Endothelial cell of umbilical vein (primary cell): Measurements from ENCODE around the gene OPCML. TPM values are rescaled to one million over a fixed set of nuclear protein-coding genes. Genes with fewer than 3 reads are reported as not detected.

Source experiments
- BruUV-seq: library from RNA; stranded (reverse); fragments of 400-500 nt; replicated peaks from 2 replicates; lab custom pipeline; 2021; lab: Mats Ljungman, UMichigan
- CTCF ChIA-PET: fragments of 300-600, 350-600 bp; sonication (Branson Sonifier 250); formaldehyde crosslinking; loops from one replicate; lab custom pipeline; 2021; ENCODE audit warnings: antibody characterized with exemption, inconsistent platforms; lab: Charles Lee
- POLR2A ChIA-PET: fragments of 300-600, 350-600 bp; sonication (Branson Sonifier 250); formaldehyde crosslinking; loops from one replicate; lab custom pipeline; 2021; ENCODE audit warnings: antibody characterized with exemption, inconsistent platforms; lab: Charles Lee
- DNase-seq: peaks from one replicate; pipeline ENCODE4 v3.0.0-alpha.2; 2011; ENCODE audit warnings: low read depth, low spot score
- FAIRE-seq: peaks from 2 replicates; lab custom pipeline; 2011; peaks lifted over from hg19 to GRCh38; lab: Jason Lieb, UNC
- H2AFZ ChIP-seq: 2 replicates; pipeline ENCODE4 v1.6.0; 2012; ENCODE audit warnings: low read depth, low read length, control low read depth, inconsistent platforms
- H3K27ac ChIP-seq: 2 replicates; pipeline ENCODE4 v1.5.1; 2011; ENCODE audit warnings: low read depth, mild to moderate bottlenecking, control low read depth, low read length, moderate library complexity; ENCODE audit not compliant: insufficient read depth
- H3K27me3 ChIP-seq, 2 experiments: 2 replicates each; pipeline versions ENCODE4 v1.6.0 to v1.6.1; 2011; ENCODE audit warnings: low read length in 2 of 2, mixed read lengths in 1 of 2; ENCODE audit not compliant: control insufficient read depth in 2 of 2, insufficient read depth in 2 of 2
- H3K36me3 ChIP-seq, 2 experiments: 2 replicates in 1 of 2; 3 replicates in 1 of 2; pipeline ENCODE4 v1.5.1; 2011; ENCODE audit warnings: low read length in 2 of 2, mild to moderate bottlenecking in 1 of 2, moderate library complexity in 1 of 2; ENCODE audit not compliant: control insufficient read depth in 2 of 2, insufficient read depth in 2 of 2; ENCODE audit errors: extremely low read depth in 1 of 2
- H3K4me1 ChIP-seq: 3 replicates; pipeline ENCODE4 v1.5.1; 2011; ENCODE audit warnings: mild to moderate bottlenecking, low read length; ENCODE audit not compliant: control insufficient read depth, insufficient read depth; ENCODE audit errors: extremely low read depth
- H3K4me2 ChIP-seq: 2 replicates; pipeline ENCODE4 v1.6.1; 2011; ENCODE audit warnings: low read length, control low read depth, mixed read lengths; ENCODE audit not compliant: insufficient read depth
- H3K4me3 ChIP-seq, 3 experiments: fragments of 200-600 bp in 1 of 3; sonication (generic), shearing (Covaris generic) in 1 of 3; replicated peaks in 1 of 3; 2 replicates each; pipeline ENCODE4 v1.5.1; 2011 to 2016; ENCODE audit warnings: control low read depth in 3 of 3, low read length in 3 of 3, mild to moderate bottlenecking in 2 of 3, inconsistent platforms in 1 of 3, low read depth in 1 of 3, moderate library complexity in 1 of 3; ENCODE audit not compliant: insufficient read depth in 1 of 3
- H3K79me2 ChIP-seq: 2 replicates; pipeline ENCODE4 v1.6.0; 2012; ENCODE audit warnings: low read length, inconsistent platforms; ENCODE audit not compliant: control insufficient read depth, insufficient read depth
- H3K9ac ChIP-seq: replicated peaks from 2 replicates; pipeline ENCODE3; 2011; ENCODE audit warnings: low read length, control low read depth; ENCODE audit not compliant: insufficient read depth; ENCODE audit errors: extremely low read depth
- H3K9me1 ChIP-seq: replicated peaks from 3 replicates; pipeline ENCODE4 v1.6.0; 2011; ENCODE audit warnings: mild to moderate bottlenecking, low read length; ENCODE audit not compliant: control insufficient read depth, insufficient read depth; ENCODE audit errors: extremely low read depth
- H3K9me3 ChIP-seq: replicated peaks from 2 replicates; pipeline ENCODE4 v1.5.1; 2012; ENCODE audit warnings: low read length, inconsistent platforms; ENCODE audit not compliant: control insufficient read depth, insufficient read depth
- H4K20me1 ChIP-seq: replicated peaks from 2 replicates; pipeline ENCODE3; 2011; ENCODE audit warnings: mild to moderate bottlenecking, low read length; ENCODE audit not compliant: control insufficient read depth, insufficient read depth; ENCODE audit errors: extremely low read depth
- CTCF ChIP-seq, 2 donors: IDR thresholded peaks; 1 replicate in 1 of 2; 2 replicates in 1 of 2; pipeline ENCODE4 v1.5.1; 2011; ENCODE audit warnings: low read length in 2 of 2, mild to moderate bottlenecking in 2 of 2, moderate library complexity in 2 of 2, control low read depth in 1 of 2, inconsistent platforms in 1 of 2, low read depth in 1 of 2; ENCODE audit not compliant: insufficient read depth in 1 of 2; ENCODE audit errors: extremely low read depth in 1 of 2
- EZH2 ChIP-seq: IDR thresholded peaks from 2 replicates; pipeline ENCODE4 v1.6.1; 2012; ENCODE audit warnings: borderline replicate concordance, low read depth, mild to moderate bottlenecking, moderate library complexity, low read length, inconsistent platforms; ENCODE audit not compliant: severe bottlenecking
- FOS ChIP-seq: IDR thresholded peaks from 2 replicates; pipeline ENCODE4 v1.6.1; 2011; ENCODE audit warnings: mild to moderate bottlenecking, low read length, moderate library complexity, borderline replicate concordance; ENCODE audit not compliant: insufficient read depth
- GATA2 ChIP-seq: IDR thresholded peaks from 2 replicates; pipeline ENCODE4 v1.7.0; 2011; ENCODE audit warnings: low read depth, mild to moderate bottlenecking, moderate library complexity, mixed read lengths, low read length; ENCODE audit not compliant: insufficient read length, insufficient read depth
- MAX ChIP-seq: IDR thresholded peaks from 2 replicates; pipeline ENCODE4 v1.6.1; 2011; ENCODE audit not compliant: insufficient read depth, insufficient read length
- MYC ChIP-seq: IDR thresholded peaks from one replicate; pipeline ENCODE4 v1.6.1; 2011; ENCODE audit warnings: mild to moderate bottlenecking, low read depth, low read length
- POLR2A ChIP-seq: IDR thresholded peaks from 2 replicates; pipeline ENCODE4 v1.6.1; 2012; ENCODE audit warnings: low read depth, mild to moderate bottlenecking, control low read depth, low read length
- POLR2AphosphoS5 ChIP-seq: IDR thresholded peaks from 2 replicates; pipeline ENCODE4 v1.6.1; 2012; ENCODE audit warnings: low read depth, mild to moderate bottlenecking, control low read depth, low read length, moderate library complexity; ENCODE audit not compliant: insufficient read depth
- dilution Hi-C: fragments of 300-500 bp; cut with MboI; formaldehyde crosslinking; loops from one replicate; pipeline ENCODE4 v1.15.0; 2019; ENCODE audit warnings: low sequenced_read_pairs; ENCODE audit not compliant: extremely low pct_ligation_motif_present
- intact Hi-C: fragments of 100-400 bp; cut with micrococcal nuclease; formaldehyde crosslinking; loops from one replicate; pipeline ENCODE4 v1.10.0; 2022
- polyA plus RNA-seq, 4 experiments: library from polyadenylated mRNA; depleted of rRNA in 3 of 4; stranded (reverse) in 3 of 4; unstranded in 1 of 4; fragments of >200 nt; gene quantifications; 2 replicates each; pipeline versions ENCODE4 v1.2.1 to v1.2.3, GENCODE V29; 2011 to 2012; ENCODE audit warnings: missing spikeins in 1 of 4
- total RNA-seq: library from RNA; stranded (reverse); gene quantifications from 2 replicates; pipeline ENCODE4 v1.2.3, GENCODE V29; 2021

The OPCML gene
- total and polyA plus RNA-seq, 2 donors (not counting 3 experiments of a cell fraction or from before 2014, with no cell fraction given): not detected

GRCh38 chr11:133366147-133366546 is 166.2 kb downstream of the OPCML start:
- ChIA-PET POLR2A (no interaction called here), CTCF (no interaction called here)
- dilution Hi-C loops (no loop called here), intact Hi-C loops (no loop called here)
- Histone ChIP-seq H3K4me3 (no peak overlapping the region), H3K4me1 (no peaks in the 10 kb centered on the region), H3K27ac (no peak overlapping the region), H3K9me1 (no peaks in the 10 kb centered on the region), H3K9ac (no peak overlapping the region), H3K4me2 (no peak overlapping the region), H3K27me3 (no peaks in the 10 kb centered on the region), H4K20me1 (no peaks in the 10 kb centered on the region), H3K36me3 (no peaks in the 10 kb centered on the region), H2AFZ (no peak overlapping the region), H3K9me3 (peaks cover 7% of the 10 kb centered on the region), H3K79me2 (no peaks in the 10 kb centered on the region)
- TF ChIP-seq EZH2: no peak
- no peak for TF ChIP-seq MAX
- no peak for TF ChIP-seq CTCF (IDR thresholded peaks at IDR 0.05; ENCODE audit: extremely low read depth in 1 of 2, insufficient read depth in 1 of 2, low read depth in 1 of 2, low read length in 2 of 2)
- FAIRE-seq: no peak
- DNase-seq: no peak
- no TSS peak for BruUV-seq

- Histone ChIP-seq H3K4me1 (no peaks in the 10 kb centered on the region), H3K9me3 (peaks cover 7% of the 10 kb centered on the region), H3K9ac (no peak overlapping the region), H3K4me3 (no peak overlapping the region), H2AFZ (no peak overlapping the region), H3K9me1 (no peaks in the 10 kb centered on the region), H3K4me2 (no peak overlapping the region), H3K36me3 (no peaks in the 10 kb centered on the region), H3K27ac (no peak overlapping the region), H4K20me1 (no peaks in the 10 kb centered on the region), H3K79me2 (no peaks in the 10 kb centered on the region), H3K27me3 (no peaks in the 10 kb centered on the region)
- ChIA-PET CTCF (no interaction called here), POLR2A (no interaction called here)
- intact Hi-C loops (no loop called here), dilution Hi-C loops (no loop called here)
- no TSS peak for BruUV-seq
- no peak for DNase-seq
- TF ChIP-seq CTCF (IDR thresholded peaks at IDR 0.05; ENCODE audit: extremely low read depth in 1 of 2, insufficient read depth in 1 of 2, low read depth in 1 of 2, low read length in 2 of 2): no peak
- no peak for TF ChIP-seq GATA2
- TF ChIP-seq FOS: no peak
- no peak for TF ChIP-seq MYC
- TF ChIP-seq EZH2: no peak
- no peak for TF ChIP-seq POLR2A
- no peak for TF ChIP-seq POLR2AphosphoS5
- no peak for TF ChIP-seq MAX
- no peak for FAIRE-seq
These were observed 169.4 kb downstream of the OPCML start for GRCh38 chr11:133362916-133363315.
